Fibroblast of lung (primary cell): ENCODE data around the gene EIF3K.

Experiments
- CTCF ChIP-seq, 2 donors: IDR thresholded peaks in 1 of 2; conservative IDR thresholded peaks in 1 of 2; 1 replicate in 1 of 2; 2 replicates in 1 of 2; pipeline ENCODE4 v1.5.1; 2011 to 2012; ENCODE audit warnings: low read length in 2 of 2, control low read depth in 1 of 2, inconsistent platforms in 1 of 2, low read depth in 1 of 2, mild to moderate bottlenecking in 1 of 2
- EZH2 ChIP-seq: IDR thresholded peaks from 2 replicates; pipeline ENCODE4 v1.5.1; 2012; ENCODE audit warnings: low read length, control low read depth, mild to moderate bottlenecking; ENCODE audit errors: missing control alignments

- TF ChIP-seq CTCF (conservative IDR thresholded peaks at IDR 0.05 in 1 of 2, IDR thresholded peaks at IDR 0.05 in 1 of 2; ENCODE audit: low read depth in 1 of 2, low read length in 2 of 2), result no peak
- no peak for TF ChIP-seq EZH2
These were observed 41.7 kb downstream of the EIF3K start for GRCh38 chr19:38660724-38661123.
